Rectal smooth muscle tissue (tissue), 1 donor: ENCODE measurements around the gene KIF16B.

Experiments
- H3K27ac ChIP-seq: one replicate; pipeline ENCODE4 v1.7.0; 2013; ENCODE audit warnings: low read depth, low read length, inconsistent platforms
- H3K27me3 ChIP-seq: one replicate; pipeline ENCODE4 v1.7.0; 2013; ENCODE audit warnings: low read length; ENCODE audit not compliant: control insufficient read depth, insufficient read depth
- H3K36me3 ChIP-seq: one replicate; pipeline ENCODE4 v1.7.0; 2013; ENCODE audit warnings: low read length; ENCODE audit not compliant: control insufficient read depth, insufficient read depth
- H3K4me1 ChIP-seq: one replicate; pipeline ENCODE4 v1.7.0; 2013; ENCODE audit warnings: low read length; ENCODE audit not compliant: control insufficient read depth, insufficient read depth
- H3K4me3 ChIP-seq: one replicate; pipeline ENCODE4 v1.7.0; 2013; ENCODE audit warnings: low read length
- H3K9ac ChIP-seq: one replicate; pipeline ENCODE4 v1.7.0; 2013; ENCODE audit warnings: low read length

The KIF16B gene

GRCh38 chr20:16544949-16545348, 28.3 kb downstream of the KIF16B start:
- H3K4me1 ChIP-seq = no peaks in the 10 kb centered on the region
- no peaks in the 10 kb centered on the region for H3K27me3 ChIP-seq
- no peak overlapping the region for H3K27ac ChIP-seq
- no peak overlapping the region for H3K9ac ChIP-seq
- no peaks in the 10 kb centered on the region for H3K36me3 ChIP-seq
- H3K4me3 ChIP-seq = no peak overlapping the region

GRCh38 chr20:16542477-16542876, 30.8 kb downstream of the KIF16B start:
- no peak overlapping the region for H3K27ac ChIP-seq
- no peak overlapping the region for H3K4me3 ChIP-seq
- H3K4me1 ChIP-seq = no peaks in the 10 kb centered on the region
- H3K9ac ChIP-seq = no peak overlapping the region
- no peaks in the 10 kb centered on the region for H3K36me3 ChIP-seq
- H3K27me3 ChIP-seq = no peaks in the 10 kb centered on the region

GRCh38 chr20:16541878-16542277, 31.4 kb downstream of the KIF16B start:
- Histone ChIP-seq H3K4me3 (no peak overlapping the region), H3K27me3 (no peaks in the 10 kb centered on the region), H3K27ac (no peak overlapping the region), H3K9ac (no peak overlapping the region), H3K4me1 (no peaks in the 10 kb centered on the region), H3K36me3 (no peaks in the 10 kb centered on the region)

GRCh38 chr20:16541226-16541625, 32.0 kb downstream of the KIF16B start:
- Histone ChIP-seq H3K4me1 (no peaks in the 10 kb centered on the region), H3K4me3 (no peak overlapping the region), H3K27me3 (no peaks in the 10 kb centered on the region), H3K27ac (no peak overlapping the region), H3K36me3 (no peaks in the 10 kb centered on the region), H3K9ac (no peak overlapping the region)

- Histone ChIP-seq H3K4me1 (no peaks in the 10 kb centered on the region), H3K4me3 (no peak overlapping the region), H3K36me3 (no peaks in the 10 kb centered on the region), H3K9ac (no peak overlapping the region), H3K27ac (no peak overlapping the region), H3K27me3 (no peaks in the 10 kb centered on the region)
These were observed 33.8 kb downstream of the KIF16B start for GRCh38 chr20:16539280-16540021.

GRCh38 chr20:16538779-16539178, 34.5 kb downstream of the KIF16B start:
- no peaks in the 10 kb centered on the region for H3K4me1 ChIP-seq

GRCh38 chr20:16537918-16538317, 35.3 kb downstream of the KIF16B start:
- no peak overlapping the region for H3K4me3 ChIP-seq
- no peak overlapping the region for H3K9ac ChIP-seq
- H3K27me3 ChIP-seq = no peaks in the 10 kb centered on the region
- no peak overlapping the region for H3K27ac ChIP-seq
- H3K4me1 ChIP-seq = no peaks in the 10 kb centered on the region
- no peaks in the 10 kb centered on the region for H3K36me3 ChIP-seq

More at GRCh38 chr20:16538779-16539178, 34.5 kb downstream of the KIF16B start:
- Histone ChIP-seq H3K27ac (no peak overlapping the region), H3K36me3 (no peaks in the 10 kb centered on the region), H3K9ac (no peak overlapping the region), H3K27me3 (no peaks in the 10 kb centered on the region), H3K4me3 (no peak overlapping the region)

GRCh38 chr20:16537025-16537665, 36.1 kb downstream of the KIF16B start:
- Histone ChIP-seq H3K9ac (no peak overlapping the region), H3K27ac (no peak overlapping the region)

GRCh38 chr20:16535277-16535676, 38.0 kb downstream of the KIF16B start:
- H3K27ac ChIP-seq = no peak overlapping the region

More at GRCh38 chr20:16537025-16537665, 36.1 kb downstream of the KIF16B start:
- Histone ChIP-seq H3K36me3 (no peaks in the 10 kb centered on the region), H3K4me3 (no peak overlapping the region), H3K27me3 (no peaks in the 10 kb centered on the region), H3K4me1 (no peaks in the 10 kb centered on the region)

GRCh38 chr20:16533502-16533901, 39.7 kb downstream of the KIF16B start:
- H3K27ac ChIP-seq = no peak overlapping the region
- no peaks in the 10 kb centered on the region for H3K36me3 ChIP-seq
- no peak overlapping the region for H3K9ac ChIP-seq
- no peaks in the 10 kb centered on the region for H3K27me3 ChIP-seq
- no peak overlapping the region for H3K4me3 ChIP-seq
- no peaks in the 10 kb centered on the region for H3K4me1 ChIP-seq

More at GRCh38 chr20:16535277-16535676, 38.0 kb downstream of the KIF16B start:
- Histone ChIP-seq H3K9ac (no peak overlapping the region), H3K27me3 (no peaks in the 10 kb centered on the region), H3K4me1 (no peaks in the 10 kb centered on the region), H3K36me3 (no peaks in the 10 kb centered on the region), H3K4me3 (no peak overlapping the region)

GRCh38 chr20:16531485-16531884, 41.8 kb downstream of the KIF16B start:
- Histone ChIP-seq H3K4me1 (no peaks in the 10 kb centered on the region), H3K27me3 (no peaks in the 10 kb centered on the region), H3K9ac (no peak overlapping the region), H3K36me3 (no peaks in the 10 kb centered on the region), H3K4me3 (no peak overlapping the region), H3K27ac (no peak overlapping the region)

- no peaks in the 10 kb centered on the region for H3K36me3 ChIP-seq
- H3K27ac ChIP-seq = no peak overlapping the region
- no peaks in the 10 kb centered on the region for H3K27me3 ChIP-seq
- no peak overlapping the region for H3K9ac ChIP-seq
- no peak overlapping the region for H3K4me3 ChIP-seq
- H3K4me1 ChIP-seq = no peaks in the 10 kb centered on the region
These were observed 43.0 kb downstream of the KIF16B start for GRCh38 chr20:16530201-16530681.

GRCh38 chr20:16528078-16528477, 45.2 kb downstream of the KIF16B start:
- Histone ChIP-seq H3K36me3 (no peaks in the 10 kb centered on the region), H3K27me3 (no peaks in the 10 kb centered on the region), H3K4me1 (no peaks in the 10 kb centered on the region), H3K4me3 (no peak overlapping the region), H3K27ac (no peak overlapping the region), H3K9ac (no peak overlapping the region)
